ENCODE data around the gene PDSS2. TPM values are rescaled to one million over a fixed set of nuclear protein-coding genes. Genes with fewer than 3 reads are reported as not detected.
A peak's percentile ranks its signal among the peaks of the same experiment; 100 is the strongest.
"Not testable (repeated sequence)": the region's sequence is repeated elsewhere in the genome, so short reads cannot be mapped to it uniquely, and the experiment has no call there.

The PDSS2 gene
- total RNA-seq, 2 experiments from 2014 or later = 9.8 to 10.4 TPM

- peak; percentile 11 for DNase-seq
- Mint-ChIP-seq H3K27ac (no peak overlapping the region), H3K4me1 (ENCODE audit: low read depth) (peaks cover 12% of the 10 kb centered on the region), H3K9me3 (no peaks in the 10 kb centered on the region), H3K36me3 (peaks cover 1% of the 10 kb centered on the region), H3K27me3 (peaks cover 41% of the 10 kb centered on the region), H3K4me3 (peak overlapping the region; percentile 80)
- intact Hi-C loops (cut with micrococcal nuclease) = loop anchor here (1.0 to 5.0 kb wide), 2 partner anchors 31 to 167 kb away; partner anchors contain the start of gene PDSS2
- POLR2A ChIA-PET = interaction anchor here (4.1 kb wide), 1 partner anchor 31 kb away, joined by 11 read pairs; the partner anchor contains the start of gene PDSS2
- CTCF ChIA-PET = no interaction called here
Measured at GRCh38 chr6:107490566-107491137, 31.3 kb upstream of the PDSS2 start.

GRCh38 chr6:107489636-107490565 lies 30.5 kb upstream of the PDSS2 start, which contains the start of gene SOBP:
Gene SOBP (plus strand): TSS chr6:107490117. CDS start chr6:107490617, 500 bp downstream.
- Mint-ChIP-seq H3K4me3 (peak within 1 kb of the TSS; percentile 82), H3K4me1 (ENCODE audit: low read depth) (peaks cover 12% of the 10 kb centered on the region), H3K27ac (no peak within 1 kb of the TSS), H3K36me3 (peaks cover 1% of the 10 kb centered on the region), H3K27me3 (peaks cover 44% of the 10 kb centered on the region), H3K9me3 (no peaks in the 10 kb centered on the region)
- intact Hi-C loops (cut with micrococcal nuclease) = loop anchor here (1.0 to 5.0 kb wide), 2 partner anchors 31 to 167 kb away; partner anchors contain the start of gene PDSS2
- peak; percentile 41 for DNase-seq
- ChIA-PET POLR2A (interaction anchor here (4.1 kb wide), 1 partner anchor 30 kb away, joined by 11 read pairs; the partner anchor contains the start of gene PDSS2), CTCF (interaction anchor here (0.6 to 2.4 kb wide), 4 partner anchors 31 to 269 kb away, joined by 3 to 7 read pairs (median 6); partner anchors contain the start of gene PDSS2)

GRCh38 chr6:107488875-107489635 lies 29.7 kb upstream of the PDSS2 start:
- no peak overlapping the region for H3K27ac Mint-ChIP-seq
- peaks cover 1% of the 10 kb centered on the region for H3K36me3 Mint-ChIP-seq
- H3K27me3 Mint-ChIP-seq = peaks cover 49% of the 10 kb centered on the region

GRCh38 chr6:107488174-107488874 lies 29.0 kb upstream of the PDSS2 start:
- no peak overlapping the region for H3K27ac Mint-ChIP-seq
- H3K4me1 Mint-ChIP-seq (ENCODE audit: low read depth) = peaks cover 12% of the 10 kb centered on the region
- peak overlapping the region; percentile 82 for H3K4me3 Mint-ChIP-seq
- POLR2A ChIA-PET = interaction anchor here (4.1 kb wide), 1 partner anchor 28 kb away, joined by 11 read pairs; the partner anchor contains the start of gene PDSS2
- intact Hi-C loops (cut with micrococcal nuclease) = no loop called here
- peaks cover 49% of the 10 kb centered on the region for H3K27me3 Mint-ChIP-seq
- H3K9me3 Mint-ChIP-seq = no peaks in the 10 kb centered on the region
- DNase-seq = no peak
- H3K36me3 Mint-ChIP-seq = peaks cover 1% of the 10 kb centered on the region
- CTCF ChIA-PET = interaction anchor here (1.8 to 2.4 kb wide), 2 partner anchors 29 to 170 kb away, joined by 7 read pairs; partner anchors contain the start of gene PDSS2

More at GRCh38 chr6:107488875-107489635, 29.7 kb upstream of the PDSS2 start:
- DNase-seq = peak; percentile 33
- H3K4me3 Mint-ChIP-seq = peak overlapping the region; percentile 82
- no peaks in the 10 kb centered on the region for H3K9me3 Mint-ChIP-seq
- CTCF ChIA-PET = interaction anchor here (0.6 to 2.4 kb wide), 3 partner anchors 30 to 270 kb away, joined by 3 to 7 read pairs (median 7); partner anchors contain the start of gene PDSS2
- intact Hi-C loops (cut with micrococcal nuclease) = no loop called here
- H3K4me1 Mint-ChIP-seq (ENCODE audit: low read depth) = peaks cover 12% of the 10 kb centered on the region
- POLR2A ChIA-PET = interaction anchor here (4.1 kb wide), 1 partner anchor 29 kb away, joined by 11 read pairs; the partner anchor contains the start of gene PDSS2

GRCh38 chr6:107485157-107485556 lies 25.8 kb upstream of the PDSS2 start:
- DNase-seq = no peak
- Mint-ChIP-seq H3K9me3 (no peaks in the 10 kb centered on the region), H3K27ac (no peak overlapping the region), H3K36me3 (peaks cover 1% of the 10 kb centered on the region), H3K27me3 (peaks cover 51% of the 10 kb centered on the region), H3K4me1 (ENCODE audit: low read depth) (peaks cover 11% of the 10 kb centered on the region), H3K4me3 (no peak overlapping the region)
- intact Hi-C loops (cut with micrococcal nuclease) = no loop called here
- ChIA-PET CTCF (no interaction called here), POLR2A (no interaction called here)

GRCh38 chr6:107479089-107479690 lies 19.8 kb upstream of the PDSS2 start:
- H3K9me3 Mint-ChIP-seq = no peaks in the 10 kb centered on the region
- POLR2A ChIA-PET = no interaction called here
- no peak for DNase-seq
- intact Hi-C loops (cut with micrococcal nuclease) = no loop called here
- no peaks in the 10 kb centered on the region for H3K36me3 Mint-ChIP-seq
- peaks cover 23% of the 10 kb centered on the region for H3K27me3 Mint-ChIP-seq
- CTCF ChIA-PET = no interaction called here
- H3K4me1 Mint-ChIP-seq (ENCODE audit: low read depth) = no peaks in the 10 kb centered on the region
- no peak overlapping the region for H3K4me3 Mint-ChIP-seq
- no peak overlapping the region for H3K27ac Mint-ChIP-seq

GRCh38 chr6:107475826-107476225 lies 16.5 kb upstream of the PDSS2 start:
- DNase-seq; H3K4me3 Mint-ChIP-seq; H3K9me3 Mint-ChIP-seq; H3K36me3 Mint-ChIP-seq; H3K27ac Mint-ChIP-seq; CTCF ChIA-PET; H3K4me1 Mint-ChIP-seq (ENCODE audit: low read depth); POLR2A ChIA-PET; intact Hi-C loops (cut with micrococcal nuclease): not testable (repeated sequence)
- H3K27me3 Mint-ChIP-seq = peaks cover 18% of the 10 kb centered on the region

GRCh38 chr6:107475360-107475759 lies 16.0 kb upstream of the PDSS2 start:
- H3K27ac Mint-ChIP-seq; H3K36me3 Mint-ChIP-seq; H3K4me3 Mint-ChIP-seq; H3K9me3 Mint-ChIP-seq; POLR2A ChIA-PET; H3K4me1 Mint-ChIP-seq (ENCODE audit: low read depth); intact Hi-C loops (cut with micrococcal nuclease); CTCF ChIA-PET; DNase-seq: not testable (repeated sequence)
- H3K27me3 Mint-ChIP-seq = peaks cover 16% of the 10 kb centered on the region

GRCh38 chr6:107473660-107474059 lies 14.3 kb upstream of the PDSS2 start:
- intact Hi-C loops (cut with micrococcal nuclease) = no loop called here
- Mint-ChIP-seq H3K4me3 (no peak overlapping the region), H3K4me1 (ENCODE audit: low read depth) (no peaks in the 10 kb centered on the region), H3K27ac (no peak overlapping the region), H3K36me3 (no peaks in the 10 kb centered on the region), H3K9me3 (no peaks in the 10 kb centered on the region), H3K27me3 (peaks cover 17% of the 10 kb centered on the region)
- ChIA-PET CTCF (interaction anchor here (1.7 kb wide), 1 partner anchor 15 kb away, joined by 4 read pairs; no protein-coding TSS in a partner anchor), POLR2A (no interaction called here)
- DNase-seq = no peak

GRCh38 chr6:107470364-107470763 lies 11.0 kb upstream of the PDSS2 start:
- CTCF ChIA-PET = interaction anchor here (0.6 kb wide), 1 partner anchor 443 kb away, joined by 3 read pairs; no protein-coding TSS in a partner anchor
- Mint-ChIP-seq H3K4me3 (no peak overlapping the region), H3K9me3 (no peaks in the 10 kb centered on the region), H3K36me3 (no peaks in the 10 kb centered on the region), H3K27ac (no peak overlapping the region), H3K4me1 (ENCODE audit: low read depth) (no peaks in the 10 kb centered on the region), H3K27me3 (peaks cover 11% of the 10 kb centered on the region)
- no peak for DNase-seq
- intact Hi-C loops (cut with micrococcal nuclease) = no loop called here
- POLR2A ChIA-PET = no interaction called here

- POLR2A ChIA-PET = no interaction called here
- peaks cover 4% of the 10 kb centered on the region for H3K27me3 Mint-ChIP-seq
- no peaks in the 10 kb centered on the region for H3K9me3 Mint-ChIP-seq
- H3K4me1 Mint-ChIP-seq (ENCODE audit: low read depth) = no peaks in the 10 kb centered on the region
- CTCF ChIA-PET = interaction anchor here (1.0 kb wide), 1 partner anchor 148 kb away, joined by 4 read pairs; no protein-coding TSS in a partner anchor
- H3K27ac Mint-ChIP-seq = no peak overlapping the region
- no peaks in the 10 kb centered on the region for H3K36me3 Mint-ChIP-seq
- no peak overlapping the region for H3K4me3 Mint-ChIP-seq
- intact Hi-C loops (cut with micrococcal nuclease) = no loop called here
- no peak for DNase-seq
Measured at GRCh38 chr6:107466062-107466461, 6.7 kb upstream of the PDSS2 start.

Measured in activated CD4-positive, alpha-beta memory T cell treated with anti-CD3 and anti-CD28 coated beads for 36 hours (primary cell).